ENCODE data around the gene RTF2. TPM values are rescaled to one million over a fixed set of nuclear protein-coding genes. Genes with fewer than 3 reads are reported as not detected.
"Not testable (repeated sequence)": the region's sequence is repeated elsewhere in the genome, so short reads cannot be mapped to it uniquely, and the experiment has no call there.

The RTF2 gene
- total and polyA plus RNA-seq, 2 of the 4 experiments (the other 2 are of a cell fraction) = 102 to 109 TPM

DNA sequence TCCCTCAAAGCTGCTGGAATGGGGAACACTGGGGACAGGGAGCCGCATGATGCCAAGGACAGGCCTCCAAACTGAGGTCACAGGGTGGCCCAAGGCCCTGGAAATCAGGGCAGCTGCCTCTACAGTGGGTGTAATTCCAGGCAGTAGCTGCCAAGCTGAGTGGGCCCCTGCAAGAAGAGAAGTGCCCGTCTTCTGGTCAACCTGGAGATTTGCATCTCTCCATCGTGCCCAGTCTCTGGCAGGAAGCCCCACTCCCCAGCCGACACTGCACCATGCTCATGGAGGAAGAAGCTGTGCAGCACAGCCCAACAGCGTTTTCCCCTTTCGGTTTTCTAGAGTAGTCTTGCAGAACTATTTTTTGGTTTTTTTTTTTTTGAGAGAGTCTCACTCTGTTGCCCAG is 53.9 kb downstream of the RTF2 start:
- H2BK5ac ChIP-seq (ENCODE audit: low read depth, low read length, poor library complexity, severe bottlenecking) = no peak overlapping the region
- no peak for ATAC-seq (ENCODE audit: low read depth)

GRCh38 chr20:56524444-56524843 is 56.0 kb downstream of the RTF2 start, which contains the start of gene FAM209A:
TSS of gene FAM209A (plus strand) at chr20:56524744. CDS start at chr20:56524809, 65 bp downstream.
- not testable (repeated sequence) for BruUV-seq (replicated peaks)

More for the DNA sequence above, 53.9 kb downstream of the RTF2 start:
- DNase-seq = no peak
- Histone ChIP-seq H4K20me1 (ENCODE audit: insufficient read depth, low read length) (no peaks in the 10 kb centered on the region), H2BK15ac (ENCODE audit: low read depth, low read length) (no peak overlapping the region), H3K4ac (ENCODE audit: low read depth, low read length) (no peak overlapping the region), H3K4me2 (ENCODE audit: low read depth, low read length) (no peak overlapping the region), H3K27me3 (ENCODE audit: control insufficient read depth, insufficient read depth, low read length) (no peaks in the 10 kb centered on the region), H3K9ac (ENCODE audit: low read depth, low read length) (no peak overlapping the region), H3K9me1 (ENCODE audit: insufficient read depth, low read length) (no peaks in the 10 kb centered on the region), H3K23ac (ENCODE audit: low read depth, low read length) (no peak overlapping the region), H3K4me1 (ENCODE audit: control insufficient read depth, insufficient read depth, low read length) (no peaks in the 10 kb centered on the region), H3K18ac (ENCODE audit: low read depth, low read length) (no peak overlapping the region), H3K9me3 (ENCODE audit: control insufficient read depth, insufficient read depth, low read length) (peaks cover 11% of the 10 kb centered on the region), H2AK5ac (ENCODE audit: low read depth, low read length) (no peak overlapping the region), H3K4me3 (ENCODE audit: insufficient read depth, low read depth, low read length) (no peak overlapping the region), H3K36me3 (ENCODE audit: control insufficient read depth, insufficient read depth, low read length) (peaks cover 33% of the 10 kb centered on the region), H3K79me1 (ENCODE audit: low read depth in 1 of 2, low read length in 2 of 2) (no peaks in the 10 kb centered on the region), H2BK20ac (ENCODE audit: low read depth, low read length) (no peak overlapping the region), H2AFZ (replicated peaks; ENCODE audit: low read length, poor library complexity) (no peak overlapping the region), H4K91ac (ENCODE audit: insufficient read depth, low read depth, low read length) (no peak overlapping the region), H2BK120ac (ENCODE audit: low read depth, low read length) (no peak overlapping the region), H3K27ac (ENCODE audit: insufficient read depth, low read length) (no peak overlapping the region), H3K14ac (replicated peaks; ENCODE audit: low read depth, low read length) (no peak overlapping the region), H4K5ac (ENCODE audit: low read depth, low read length) (no peak overlapping the region), H4K8ac (ENCODE audit: low read depth in 2 of 2, low read length in 2 of 2) (no peak overlapping the region), H2AK9ac (replicated peaks; ENCODE audit: low read depth, low read length, poor library complexity) (no peak overlapping the region), H3K56ac (ENCODE audit: extremely low read depth, insufficient read depth, low read length) (no peak overlapping the region)
- TF ChIP-seq MAFK (IDR thresholded peaks at IDR 0.05; ENCODE audit: low read depth, low read length) (no peak), MAZ (IDR thresholded peaks at IDR 0.05; ENCODE audit: borderline replicate concordance, low read depth, low read length) (no peak), ELK1 (IDR thresholded peaks at IDR 0.05; ENCODE audit: borderline replicate concordance, low read depth, low read length) (no peak), NFE2L2 (IDR thresholded peaks at IDR 0.05; ENCODE audit: low read depth, low read length) (no peak), CEBPB (IDR thresholded peaks at IDR 0.05; ENCODE audit: low read depth, low read length) (no peak), BHLHE40 (IDR thresholded peaks at IDR 0.05; ENCODE audit: low read depth, low read length) (no peak)
- POLR2A ChIA-PET (ENCODE audit: unreplicated experiment) = no interaction called here
- CTCF ChIA-PET = interaction anchor here (0.7 kb wide), 1 partner anchor 56 kb away, joined by 4 read pairs; no protein-coding TSS in a partner anchor
- dilution Hi-C loops (cut with HindIII; ENCODE audit: low sequenced_read_pairs, unreplicated experiment) (no loop called here), intact Hi-C loops (cut with micrococcal nuclease) (no loop called here), in situ Hi-C loops (cut with MboI; ENCODE audit: low sequenced_read_pairs) (no loop called here)
- whole genome bisulfite sequencing, 2 experiments (ENCODE audit: extremely low coverage in 2 of 2, insufficient read length in 1 of 2) = 83% methylated on average over 1 of the region's 6 CpGs; no CpG with 5 or more reads in 1 of the 2 experiments
- no TSS peak for BruUV-seq (replicated peaks)

More at GRCh38 chr20:56524444-56524843, 56.0 kb downstream of the RTF2 start, which contains the start of gene FAM209A:
- H2BK5ac ChIP-seq (ENCODE audit: low read depth, low read length, poor library complexity, severe bottlenecking); H3K4me3 ChIP-seq (ENCODE audit: insufficient read depth, low read depth, low read length); H3K9ac ChIP-seq (ENCODE audit: low read depth, low read length); POLR2A ChIA-PET (ENCODE audit: unreplicated experiment); H3K4ac ChIP-seq (ENCODE audit: low read depth, low read length); H3K4me1 ChIP-seq (ENCODE audit: control insufficient read depth, insufficient read depth, low read length); H3K23ac ChIP-seq (ENCODE audit: low read depth, low read length); intact Hi-C loops (cut with micrococcal nuclease); H3K79me1 ChIP-seq (ENCODE audit: low read depth in 1 of 2, low read length in 2 of 2); H3K56ac ChIP-seq (ENCODE audit: extremely low read depth, insufficient read depth, low read length); H2AK9ac ChIP-seq (replicated peaks; ENCODE audit: low read depth, low read length, poor library complexity); dilution Hi-C loops (cut with HindIII; ENCODE audit: low sequenced_read_pairs, unreplicated experiment); H2BK20ac ChIP-seq (ENCODE audit: low read depth, low read length); H3K27me3 ChIP-seq (ENCODE audit: control insufficient read depth, insufficient read depth, low read length); H3K18ac ChIP-seq (ENCODE audit: low read depth, low read length); DNase-seq; H3K27ac ChIP-seq (ENCODE audit: insufficient read depth, low read length); ATAC-seq (ENCODE audit: low read depth); H4K5ac ChIP-seq (ENCODE audit: low read depth, low read length); H4K20me1 ChIP-seq (ENCODE audit: insufficient read depth, low read length); H2BK15ac ChIP-seq (ENCODE audit: low read depth, low read length); H2AFZ ChIP-seq (replicated peaks; ENCODE audit: low read length, poor library complexity); H3K4me2 ChIP-seq (ENCODE audit: low read depth, low read length); H2AK5ac ChIP-seq (ENCODE audit: low read depth, low read length); CTCF ChIA-PET; H4K91ac ChIP-seq (ENCODE audit: insufficient read depth, low read depth, low read length); H4K8ac ChIP-seq (ENCODE audit: low read depth in 2 of 2, low read length in 2 of 2); in situ Hi-C loops (cut with MboI; ENCODE audit: low sequenced_read_pairs); H3K9me1 ChIP-seq (ENCODE audit: insufficient read depth, low read length); H3K14ac ChIP-seq (replicated peaks; ENCODE audit: low read depth, low read length); H2BK120ac ChIP-seq (ENCODE audit: low read depth, low read length): not testable (repeated sequence)
- peaks cover 12% of the 10 kb centered on the region for H3K36me3 ChIP-seq (ENCODE audit: control insufficient read depth, insufficient read depth, low read length)
- no CpG with 5 or more reads among the region's 7 CpGs for WGBS, 2 experiments (ENCODE audit: extremely low coverage in 2 of 2, insufficient read length in 1 of 2)
- peaks cover 11% of the 10 kb centered on the region for H3K9me3 ChIP-seq (ENCODE audit: control insufficient read depth, insufficient read depth, low read length)
